ENCODE results near the gene MRM2.

DNA sequence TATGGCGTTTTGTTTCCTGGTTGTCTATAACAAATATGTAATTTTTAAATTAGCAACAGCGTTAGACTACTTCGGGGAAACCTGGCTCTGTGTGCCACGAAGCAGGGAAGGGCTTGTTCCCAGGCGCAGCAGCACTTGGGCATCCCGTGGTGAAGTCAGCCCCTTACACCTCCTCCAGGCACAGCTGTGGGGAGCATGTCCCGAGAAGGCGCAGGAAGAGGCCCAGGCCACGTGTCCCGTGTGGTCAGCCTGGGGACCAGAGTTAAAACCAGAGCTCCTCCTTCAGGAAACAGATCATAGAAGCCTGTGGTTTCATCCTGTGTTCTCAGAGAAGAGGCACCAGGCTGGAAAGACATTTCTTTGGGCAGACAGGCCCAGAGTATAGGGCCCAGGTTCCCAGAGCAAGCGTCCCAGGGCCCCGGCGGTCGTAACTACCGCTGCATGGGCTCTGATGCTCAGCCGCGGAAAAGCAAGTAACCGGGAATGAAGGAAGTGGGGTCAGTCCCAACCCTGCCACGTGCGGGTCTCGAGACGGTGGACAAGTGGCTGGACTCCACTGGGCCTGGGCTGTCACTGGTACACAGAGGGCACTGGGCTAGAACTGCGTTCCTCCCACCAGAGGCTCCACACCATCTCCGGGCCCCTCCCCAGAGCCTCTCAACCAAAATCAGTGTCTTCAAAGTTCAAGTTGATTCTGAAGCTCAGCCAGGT, 7.1 kb upstream of the MRM2 start:
- TF ChIP-seq, protein P1, sequence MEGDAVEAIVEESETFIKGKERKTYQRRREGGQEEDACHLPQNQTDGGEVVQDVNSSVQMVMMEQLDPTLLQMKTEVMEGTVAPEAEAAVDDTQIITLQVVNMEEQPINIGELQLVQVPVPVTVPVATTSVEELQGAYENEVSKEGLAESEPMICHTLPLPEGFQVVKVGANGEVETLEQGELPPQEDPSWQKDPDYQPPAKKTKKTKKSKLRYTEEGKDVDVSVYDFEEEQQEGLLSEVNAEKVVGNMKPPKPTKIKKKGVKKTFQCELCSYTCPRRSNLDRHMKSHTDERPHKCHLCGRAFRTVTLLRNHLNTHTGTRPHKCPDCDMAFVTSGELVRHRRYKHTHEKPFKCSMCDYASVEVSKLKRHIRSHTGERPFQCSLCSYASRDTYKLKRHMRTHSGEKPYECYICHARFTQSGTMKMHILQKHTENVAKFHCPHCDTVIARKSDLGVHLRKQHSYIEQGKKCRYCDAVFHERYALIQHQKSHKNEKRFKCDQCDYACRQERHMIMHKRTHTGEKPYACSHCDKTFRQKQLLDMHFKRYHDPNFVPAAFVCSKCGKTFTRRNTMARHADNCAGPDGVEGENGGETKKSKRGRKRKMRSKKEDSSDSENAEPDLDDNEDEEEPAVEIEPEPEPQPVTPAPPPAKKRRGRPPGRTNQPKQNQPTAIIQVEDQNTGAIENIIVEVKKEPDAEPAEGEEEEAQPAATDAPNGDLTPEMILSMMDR (IDR thresholded peaks at IDR 0.05 in 2 of 3, conservative IDR thresholded peaks at IDR 0.05 in 1 of 3; ENCODE audit: borderline replicate concordance in 1 of 3, insufficient read depth in 1 of 3, low read depth in 2 of 3, low read length in 2 of 3): no peak
- TF ChIP-seq, protein P2, sequence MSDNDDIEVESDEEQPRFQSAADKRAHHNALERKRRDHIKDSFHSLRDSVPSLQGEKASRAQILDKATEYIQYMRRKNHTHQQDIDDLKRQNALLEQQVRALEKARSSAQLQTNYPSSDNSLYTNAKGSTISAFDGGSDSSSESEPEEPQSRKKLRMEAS (IDR thresholded peaks at IDR 0.05): no peak
- TF ChIP-seq SIN3A (IDR thresholded peaks at IDR 0.05; ENCODE audit: low read depth): no peak
- TF ChIP-seq ZNF274 (IDR thresholded peaks at IDR 0.05; ENCODE audit: low read depth, low read length): no peak
- no peak for TF ChIP-seq POLR2A (IDR thresholded peaks at IDR 0.05; ENCODE audit: borderline replicate concordance, extremely low read depth, insufficient read depth, insufficient read length)
- no peak for TF ChIP-seq JUND (IDR thresholded peaks at IDR 0.05)

All from HCT116 (cell line).